RWPE1 (cell line): Measurements from ENCODE around the gene FRMD3.

Source experiments
- CTCF ChIA-PET: fragments of 350-600 bp; sonication (Branson Sonifier 250); formaldehyde crosslinking; extraction: SDS; loops from one replicate; lab custom pipeline; 2021; lab: Yijun Ruan, JAX
- POLR2A ChIA-PET: fragments of 400-600 bp; formaldehyde crosslinking; extraction: SDS; loops from one replicate; lab custom pipeline; 2020; ENCODE audit warnings: antibody characterized with exemption; ENCODE audit not compliant: low non-redundant PET; lab: Yijun Ruan, JAX
- DNase-seq: peaks from one replicate; pipeline ENCODE4 v3.0.0; 2012; ENCODE audit warnings: low spot score
- H3K27ac ChIP-seq: fragments of 450-650 bp; 2 replicates; pipeline ENCODE4 v1.5.1; 2017
- CTCF ChIP-seq: fragments of 450-650 bp; conservative IDR thresholded peaks from 2 replicates; pipeline ENCODE4 v1.5.1; 2017; ENCODE audit warnings: low read depth, mild to moderate bottlenecking

Gene FRMD3

GRCh38 chr9:83388346-83388745, 149.9 kb downstream of the FRMD3 start:
- no peak overlapping the region for H3K27ac ChIP-seq
- no peak for DNase-seq
- POLR2A ChIA-PET: no interaction called here
- CTCF ChIA-PET: no interaction called here
- TF ChIP-seq CTCF: no peak

- no peak for TF ChIP-seq CTCF
- POLR2A ChIA-PET: no interaction called here
- CTCF ChIA-PET: interaction anchor here (0.5 to 0.6 kb wide), 2 partner anchors 41 to 81 kb away, joined by 3 to 4 read pairs; no protein-coding TSS in a partner anchor
- no peak overlapping the region for H3K27ac ChIP-seq
- no peak for DNase-seq
Measured at GRCh38 chr9:83387401-83388185, 150.6 kb downstream of the FRMD3 start.

DNA sequence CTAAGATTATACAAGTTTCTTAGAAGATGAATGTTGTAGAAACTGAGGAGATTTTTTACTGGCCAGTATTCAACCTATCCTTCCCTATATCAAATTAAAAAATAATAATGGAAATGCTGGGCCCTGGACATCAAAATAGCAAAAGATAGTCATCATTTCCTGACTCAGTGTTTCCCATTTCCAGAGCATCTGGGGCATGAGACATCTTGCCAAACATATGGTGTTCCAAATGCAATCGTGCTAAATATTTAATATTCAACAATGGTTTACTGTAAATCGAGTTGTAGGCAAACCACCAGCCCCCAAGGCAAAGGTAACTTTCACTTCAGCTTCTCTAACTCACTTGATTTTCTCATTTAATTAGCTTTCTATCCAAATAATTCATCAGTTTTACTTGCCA, 152.9 kb downstream of the FRMD3 start:
- DNase-seq: no peak
- ChIA-PET POLR2A (no interaction called here), CTCF (interaction anchor here (0.6 kb wide), 2 partner anchors 8 to 48 kb away, joined by 3 read pairs; no protein-coding TSS in a partner anchor)
- no peak overlapping the region for H3K27ac ChIP-seq
- TF ChIP-seq CTCF: no peak

DNA sequence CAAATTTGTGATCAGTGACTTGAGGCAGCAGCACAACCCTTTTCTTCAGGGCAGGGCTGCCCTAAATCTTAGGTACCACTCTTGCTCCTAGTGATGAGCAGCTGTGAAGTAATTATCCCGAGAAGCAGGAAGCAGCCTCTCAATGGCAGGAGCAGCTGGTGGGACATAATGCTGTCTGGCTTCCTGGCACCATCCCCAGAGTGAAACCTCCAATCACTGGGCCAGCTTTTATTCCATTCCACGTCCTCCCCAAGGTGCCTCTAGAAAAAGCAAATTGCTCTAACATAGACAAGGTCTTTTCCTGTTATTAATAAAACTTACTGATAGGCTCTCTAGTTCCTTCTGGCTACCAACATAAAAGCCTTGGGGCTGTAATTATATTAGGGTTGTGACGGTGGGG, 154.0 kb downstream of the FRMD3 start:
- ChIA-PET POLR2A (no interaction called here), CTCF (interaction anchor here (0.6 kb wide), 1 partner anchor 537 kb away, joined by 3 read pairs; the partner anchor contains the start of gene KIF27)
- DNase-seq: no peak
- no peak overlapping the region for H3K27ac ChIP-seq
- TF ChIP-seq CTCF: no peak

DNA sequence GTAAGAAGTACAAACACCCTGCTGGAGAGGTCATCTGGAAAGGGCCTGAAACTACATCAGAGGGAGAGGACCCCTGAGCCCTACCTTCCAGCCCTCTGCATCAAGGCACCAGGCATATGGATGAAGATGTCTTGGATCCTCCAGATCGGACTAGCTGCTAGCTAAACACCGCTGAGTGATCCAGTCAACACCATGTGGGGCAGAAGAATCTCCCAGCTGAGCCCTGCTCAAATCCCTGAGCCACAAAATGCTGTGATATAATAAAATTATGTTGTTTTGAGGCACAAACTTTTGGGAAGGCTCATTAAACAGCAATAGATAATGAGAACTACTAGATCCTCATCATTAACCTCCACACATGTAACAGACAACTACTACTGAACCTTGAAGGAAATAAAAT, 155.2 kb downstream of the FRMD3 start:
- TF ChIP-seq CTCF: no peak
- DNase-seq: no peak
- ChIA-PET POLR2A (no interaction called here), CTCF (interaction anchor here (0.7 to 1.0 kb wide), 2 partner anchors 49 to 178 kb away, joined by 3 to 4 read pairs; no protein-coding TSS in a partner anchor)
- H3K27ac ChIP-seq: no peak overlapping the region

GRCh38 chr9:83382421-83382820, 155.8 kb downstream of the FRMD3 start:
- no peak overlapping the region for H3K27ac ChIP-seq
- CTCF ChIA-PET: interaction anchor here (0.7 to 1.0 kb wide), 2 partner anchors 49 to 179 kb away, joined by 3 to 4 read pairs; no protein-coding TSS in a partner anchor
- no peak for DNase-seq
- no peak for TF ChIP-seq CTCF
- POLR2A ChIA-PET: no interaction called here
